C4-2B (cell line): Measurements from ENCODE around the gene MRTO4.

Experiments
- ZFX ChIP-seq: fragments of 450-650 bp; IDR thresholded peaks from 2 replicates; pipeline ENCODE4 v1.6.1; 2017
- TF ChIP-seq, protein P1 (sequence below): fragments of 450-650 bp; conservative IDR thresholded peaks from 2 replicates; pipeline ENCODE4 v1.5.1; 2017; ENCODE audit warnings: mild to moderate bottlenecking

DNA sequence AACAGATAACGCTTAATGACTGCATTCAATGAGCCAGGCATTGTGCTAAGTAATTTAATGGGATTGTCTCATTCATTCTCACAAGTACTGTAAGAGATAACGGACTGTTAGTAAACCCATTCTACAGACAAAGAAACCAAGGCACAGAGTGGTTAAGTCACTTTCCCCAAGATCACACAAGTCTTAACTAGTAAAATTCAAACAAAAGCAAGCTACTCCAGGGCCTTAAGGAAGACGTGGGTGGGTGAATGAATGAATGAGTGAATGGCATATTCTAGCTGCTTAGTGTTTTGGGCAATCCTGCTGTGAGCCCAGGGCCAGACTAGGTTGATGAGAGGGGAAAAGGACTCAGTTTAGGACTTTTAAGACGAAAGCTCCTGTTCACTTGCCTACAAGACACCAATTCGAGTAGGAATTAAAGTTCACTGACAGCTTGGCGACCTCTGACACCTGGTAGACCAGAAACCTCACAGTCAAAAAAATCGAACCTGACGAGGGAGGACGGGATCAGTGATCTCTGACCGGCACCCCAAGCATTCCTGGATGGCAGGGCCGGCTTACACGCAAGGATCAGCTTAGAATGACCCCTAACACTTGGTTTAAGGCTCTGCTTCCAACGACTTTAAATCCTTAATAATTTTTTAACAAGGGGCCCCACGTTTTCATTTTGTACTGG is 838 bp upstream of the MRTO4 start:
- TF ChIP-seq, protein P1, sequence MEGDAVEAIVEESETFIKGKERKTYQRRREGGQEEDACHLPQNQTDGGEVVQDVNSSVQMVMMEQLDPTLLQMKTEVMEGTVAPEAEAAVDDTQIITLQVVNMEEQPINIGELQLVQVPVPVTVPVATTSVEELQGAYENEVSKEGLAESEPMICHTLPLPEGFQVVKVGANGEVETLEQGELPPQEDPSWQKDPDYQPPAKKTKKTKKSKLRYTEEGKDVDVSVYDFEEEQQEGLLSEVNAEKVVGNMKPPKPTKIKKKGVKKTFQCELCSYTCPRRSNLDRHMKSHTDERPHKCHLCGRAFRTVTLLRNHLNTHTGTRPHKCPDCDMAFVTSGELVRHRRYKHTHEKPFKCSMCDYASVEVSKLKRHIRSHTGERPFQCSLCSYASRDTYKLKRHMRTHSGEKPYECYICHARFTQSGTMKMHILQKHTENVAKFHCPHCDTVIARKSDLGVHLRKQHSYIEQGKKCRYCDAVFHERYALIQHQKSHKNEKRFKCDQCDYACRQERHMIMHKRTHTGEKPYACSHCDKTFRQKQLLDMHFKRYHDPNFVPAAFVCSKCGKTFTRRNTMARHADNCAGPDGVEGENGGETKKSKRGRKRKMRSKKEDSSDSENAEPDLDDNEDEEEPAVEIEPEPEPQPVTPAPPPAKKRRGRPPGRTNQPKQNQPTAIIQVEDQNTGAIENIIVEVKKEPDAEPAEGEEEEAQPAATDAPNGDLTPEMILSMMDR = no peak
- TF ChIP-seq ZFX = no peak
